ENCODE data around the gene NTM. TPM values are rescaled to one million over a fixed set of nuclear protein-coding genes. Genes with fewer than 3 reads are reported as not detected.

NTM gene
- total RNA-seq, 1 experiment from 2014 or later, result 8.6 TPM

GRCh38 chr11:131870305-131870704, 499.9 kb downstream of the NTM start:
- TF ChIP-seq CTCF (conservative IDR thresholded peaks at IDR 0.05; ENCODE audit: low read depth, low read length), result no peak
- TF ChIP-seq EZH2 (IDR thresholded peaks at IDR 0.05; ENCODE audit: borderline replicate concordance, low read depth, low read length, poor library complexity, severe bottlenecking), result no peak
- H3K4me1 ChIP-seq (ENCODE audit: insufficient read depth, low read length, poor library complexity, severe bottlenecking), result peaks cover 30% of the 10 kb centered on the region
- no peaks in the 10 kb centered on the region for H3K36me3 ChIP-seq (ENCODE audit: insufficient read depth, low read length, poor library complexity, severe bottlenecking)
- ChIA-PET CTCF (interaction anchor here (1.3 kb wide), 1 partner anchor 257 kb away, joined by 4 read pairs; no protein-coding TSS in a partner anchor), POLR2A (ENCODE audit: low non-redundant PET) (no interaction called here)
- H3K4me3 ChIP-seq (ENCODE audit: low read depth, low read length, poor library complexity, severe bottlenecking), result no peak overlapping the region
- intact Hi-C loops (cut with micrococcal nuclease; ENCODE audit: unreplicated experiment), result no loop called here
- no TSS peak for BruUV-seq (replicated peaks)
- DNase-seq (ENCODE audit: low spot score), result no peak
- no peaks in the 10 kb centered on the region for H3K27me3 ChIP-seq (replicated peaks; ENCODE audit: insufficient read depth, low read depth, low read length, poor library complexity)
- H3K27ac ChIP-seq (ENCODE audit: low read depth, low read length, poor library complexity, severe bottlenecking), result no peak overlapping the region
- H3K9me3 ChIP-seq (ENCODE audit: low read depth, low read length, poor library complexity, severe bottlenecking), result no peaks in the 10 kb centered on the region

DNA sequence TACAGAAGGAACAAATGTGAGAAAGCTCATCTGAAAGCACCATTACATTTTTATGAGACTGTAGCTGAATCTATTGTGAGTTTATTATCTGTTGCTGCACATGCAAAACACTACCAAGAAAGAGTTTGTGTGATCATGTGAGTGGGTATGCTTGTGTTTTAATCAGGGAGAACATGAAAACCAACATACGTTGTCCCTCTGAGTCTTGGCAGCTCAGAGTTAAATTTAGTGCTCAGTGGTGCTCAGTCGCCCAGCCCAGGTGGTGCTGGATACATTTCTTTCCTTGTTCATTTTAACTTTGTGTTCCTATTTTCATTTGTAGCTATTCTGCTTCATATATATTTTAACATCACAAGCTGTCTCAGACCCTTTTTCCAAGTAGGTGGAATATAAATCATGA, 500.6 kb downstream of the NTM start:
- H3K4me1 ChIP-seq (ENCODE audit: insufficient read depth, low read length, poor library complexity, severe bottlenecking), result peaks cover 30% of the 10 kb centered on the region
- CTCF ChIA-PET, result no interaction called here
- intact Hi-C loops (cut with micrococcal nuclease; ENCODE audit: unreplicated experiment), result no loop called here
- H3K27me3 ChIP-seq (replicated peaks; ENCODE audit: insufficient read depth, low read depth, low read length, poor library complexity), result no peaks in the 10 kb centered on the region
- H3K27ac ChIP-seq (ENCODE audit: low read depth, low read length, poor library complexity, severe bottlenecking), result no peak overlapping the region
- POLR2A ChIA-PET (ENCODE audit: low non-redundant PET), result no interaction called here
- no TSS peak for BruUV-seq (replicated peaks)
- no peak for DNase-seq (ENCODE audit: low spot score)
- H3K9me3 ChIP-seq (ENCODE audit: low read depth, low read length, poor library complexity, severe bottlenecking), result no peaks in the 10 kb centered on the region
- TF ChIP-seq CTCF (conservative IDR thresholded peaks at IDR 0.05; ENCODE audit: low read depth, low read length) (no peak), EZH2 (IDR thresholded peaks at IDR 0.05; ENCODE audit: borderline replicate concordance, low read depth, low read length, poor library complexity, severe bottlenecking) (no peak)
- no peak overlapping the region for H3K4me3 ChIP-seq (ENCODE audit: low read depth, low read length, poor library complexity, severe bottlenecking)
- H3K36me3 ChIP-seq (ENCODE audit: insufficient read depth, low read length, poor library complexity, severe bottlenecking), result no peaks in the 10 kb centered on the region

DNA sequence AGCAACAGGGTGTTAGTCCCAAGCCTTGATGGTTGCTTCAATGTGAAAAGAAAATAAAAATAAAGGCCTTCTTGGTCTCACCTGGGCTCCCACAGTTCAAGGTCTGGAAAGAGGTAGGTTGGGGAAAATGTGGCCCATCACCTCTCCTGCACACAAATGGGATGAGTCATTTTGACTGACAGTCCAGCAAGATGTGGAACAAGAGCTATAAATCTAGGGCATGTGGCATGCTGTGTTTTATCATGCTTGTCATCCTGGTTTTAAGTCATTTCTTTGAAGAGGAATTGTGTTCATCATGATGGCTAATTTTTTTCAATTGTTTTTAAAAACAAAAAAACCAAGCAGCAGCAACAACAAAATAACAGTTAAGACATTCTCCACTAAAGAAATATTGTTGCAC, 503.7 kb downstream of the NTM start:
- no TSS peak for BruUV-seq (replicated peaks)
- Histone ChIP-seq H3K4me3 (ENCODE audit: low read depth, low read length, poor library complexity, severe bottlenecking) (no peak overlapping the region), H3K4me1 (ENCODE audit: insufficient read depth, low read length, poor library complexity, severe bottlenecking) (peaks cover 6% of the 10 kb centered on the region), H3K27me3 (replicated peaks; ENCODE audit: insufficient read depth, low read depth, low read length, poor library complexity) (no peaks in the 10 kb centered on the region), H3K27ac (ENCODE audit: low read depth, low read length, poor library complexity, severe bottlenecking) (no peak overlapping the region), H3K36me3 (ENCODE audit: insufficient read depth, low read length, poor library complexity, severe bottlenecking) (no peaks in the 10 kb centered on the region), H3K9me3 (ENCODE audit: low read depth, low read length, poor library complexity, severe bottlenecking) (no peaks in the 10 kb centered on the region)
- ChIA-PET CTCF (no interaction called here), POLR2A (ENCODE audit: low non-redundant PET) (no interaction called here)
- no peak for DNase-seq (ENCODE audit: low spot score)
- intact Hi-C loops (cut with micrococcal nuclease; ENCODE audit: unreplicated experiment), result no loop called here
- no peak for TF ChIP-seq EZH2 (IDR thresholded peaks at IDR 0.05; ENCODE audit: borderline replicate concordance, low read depth, low read length, poor library complexity, severe bottlenecking)
- TF ChIP-seq CTCF (conservative IDR thresholded peaks at IDR 0.05; ENCODE audit: low read depth, low read length), result no peak
